ENCODE measurements around the gene CLDND1.

The CLDND1 gene

GRCh38 chr3:98556164-98557130, 33.7 kb upstream of the CLDND1 start:
- no peak overlapping the region for H3K4me3 ChIP-seq (replicated peaks; ENCODE audit: low read depth, low read length)
- no peak for TF ChIP-seq CTCF (IDR thresholded peaks at IDR 0.05; ENCODE audit: low read length, missing control alignments)
- no peak for DNase-seq (ENCODE audit: low read depth)

GRCh38 chr3:98555025-98555379, 32.3 kb upstream of the CLDND1 start:
- H3K4me3 ChIP-seq (replicated peaks; ENCODE audit: low read depth, low read length): no peak overlapping the region
- TF ChIP-seq CTCF (IDR thresholded peaks at IDR 0.05; ENCODE audit: low read length, missing control alignments): no peak
- no peak for DNase-seq (ENCODE audit: low read depth)

- DNase-seq (ENCODE audit: low read depth): no peak
- TF ChIP-seq CTCF (IDR thresholded peaks at IDR 0.05; ENCODE audit: low read length, missing control alignments): no peak
- no peak overlapping the region for H3K4me3 ChIP-seq (replicated peaks; ENCODE audit: low read depth, low read length)
Measured at GRCh38 chr3:98554580-98554979, 31.9 kb upstream of the CLDND1 start.

GRCh38 chr3:98553753-98554152, 31.1 kb upstream of the CLDND1 start:
- DNase-seq (ENCODE audit: low read depth): no peak
- H3K4me3 ChIP-seq (replicated peaks; ENCODE audit: low read depth, low read length): no peak overlapping the region
- TF ChIP-seq CTCF (IDR thresholded peaks at IDR 0.05; ENCODE audit: low read length, missing control alignments): no peak

GRCh38 chr3:98553021-98553563, 30.4 kb upstream of the CLDND1 start:
- DNase-seq (ENCODE audit: low read depth): no peak
- no peak overlapping the region for H3K4me3 ChIP-seq (replicated peaks; ENCODE audit: low read depth, low read length)
- TF ChIP-seq CTCF (IDR thresholded peaks at IDR 0.05; ENCODE audit: low read length, missing control alignments): no peak

- no peak overlapping the region for H3K4me3 ChIP-seq (replicated peaks; ENCODE audit: low read depth, low read length)
- DNase-seq (ENCODE audit: low read depth): no peak
- TF ChIP-seq CTCF (IDR thresholded peaks at IDR 0.05; ENCODE audit: low read length, missing control alignments): no peak
Measured at GRCh38 chr3:98552232-98553020, 29.7 kb upstream of the CLDND1 start.

Data from fibroblast of pulmonary artery (primary cell).